ENCODE data around the gene GNS. TPM values are rescaled to one million over a fixed set of nuclear protein-coding genes. Genes with fewer than 3 reads are reported as not detected.

Gene GNS
- polyA plus RNA-seq, 10 donors = 59.9 to 82.5 (median 77.0) TPM

DNA sequence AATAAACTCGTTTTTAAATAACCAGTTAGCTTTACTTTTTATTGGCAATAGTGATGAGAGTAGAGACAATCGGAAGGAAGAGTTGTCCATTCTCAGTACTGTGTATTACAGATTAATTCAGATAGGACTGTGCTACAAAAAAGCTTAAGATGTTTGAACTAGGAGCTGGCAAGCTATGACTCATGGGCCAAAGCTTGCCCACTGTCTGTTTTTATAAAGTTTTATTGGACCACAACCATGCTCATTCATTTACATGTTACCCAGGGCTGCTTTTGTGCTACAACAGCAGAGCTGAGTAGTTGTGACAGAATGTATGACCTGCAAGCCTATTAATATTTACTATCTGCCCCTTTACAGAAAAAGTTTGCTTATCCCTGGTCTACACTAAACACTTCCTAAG is 19.4 kb downstream of the GNS start:
- DNase-seq = no peak

DNA sequence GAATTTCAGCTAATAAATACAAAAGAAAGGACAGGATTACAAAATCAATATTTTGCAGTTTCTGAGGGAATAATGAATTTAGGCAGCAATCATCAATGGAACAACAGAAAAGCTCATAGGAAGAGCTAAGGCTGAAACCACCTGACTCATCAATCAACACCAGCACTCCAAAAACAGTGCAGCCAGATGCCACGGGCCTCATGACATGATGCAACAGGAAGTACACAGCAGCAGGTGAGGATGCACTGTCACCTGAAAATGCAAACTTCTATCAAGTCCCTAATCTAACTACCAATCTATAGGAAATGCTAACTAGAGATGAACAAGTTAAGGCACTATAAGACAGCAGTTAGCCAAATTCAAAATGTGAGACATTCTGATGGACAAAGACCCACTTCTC is 21.7 kb downstream of the GNS start:
- no peak for DNase-seq

DNA sequence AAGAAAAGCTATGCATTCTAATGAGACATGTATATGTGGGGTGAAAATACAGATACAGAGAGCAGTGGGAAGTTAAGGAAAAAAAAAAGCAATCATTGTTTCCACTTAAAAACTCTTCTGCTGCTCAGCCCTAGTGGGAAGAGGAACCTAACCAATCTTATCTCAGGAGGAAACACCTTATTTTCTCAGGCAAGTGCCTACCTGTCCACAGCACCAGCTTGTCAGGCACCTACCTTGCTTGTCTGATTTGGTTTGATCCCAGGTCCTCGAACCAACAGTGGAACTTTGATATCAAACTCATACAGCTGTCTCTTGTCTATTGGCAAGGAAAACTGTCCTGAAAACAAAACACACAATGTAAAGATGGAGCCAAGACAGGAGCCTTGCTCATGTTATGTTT is 22.4 kb downstream of the GNS start:
- DNase-seq = no peak

DNA sequence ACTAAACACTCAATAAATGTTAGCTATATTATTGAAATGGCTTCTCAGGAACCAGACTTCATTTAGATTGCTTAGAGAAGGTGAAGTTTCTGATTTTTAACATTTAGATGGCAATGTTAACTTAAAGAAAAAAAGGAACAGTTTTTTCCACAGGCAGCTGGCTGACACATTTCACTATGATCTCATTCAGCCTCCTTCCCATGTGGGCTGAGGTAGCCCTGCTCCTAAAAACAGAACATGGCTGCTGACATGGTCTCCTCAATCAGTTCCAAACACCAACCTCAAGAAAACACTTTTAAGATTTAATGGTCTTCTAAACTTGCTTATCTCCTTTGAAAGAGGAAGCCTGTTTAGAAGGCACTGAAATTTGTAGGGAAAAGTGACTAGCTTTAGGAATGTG is 23.8 kb downstream of the GNS start:
- peak in 1 of 3 donors; percentile 14 for DNase-seq

DNA sequence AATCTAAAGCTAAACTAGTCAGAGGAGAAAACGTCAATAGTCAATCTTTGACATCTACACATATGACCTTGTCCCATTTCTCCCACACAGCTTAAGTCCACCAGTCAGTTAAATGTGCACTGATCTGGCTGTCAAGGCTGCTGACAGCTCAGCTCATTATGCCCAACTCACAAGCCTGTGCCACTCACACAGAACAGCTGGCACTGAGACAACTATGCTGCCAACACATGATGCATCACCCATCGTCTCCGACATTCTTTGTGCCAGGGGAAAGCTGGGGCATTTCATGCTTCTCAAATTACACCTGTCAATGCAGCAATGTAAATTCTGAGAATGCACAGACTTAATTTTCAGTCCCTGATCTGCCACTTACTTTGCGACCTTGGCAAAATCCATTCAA is 25.3 kb downstream of the GNS start:
- peak; percentile 25 to 57 (median 30) for DNase-seq

DNA sequence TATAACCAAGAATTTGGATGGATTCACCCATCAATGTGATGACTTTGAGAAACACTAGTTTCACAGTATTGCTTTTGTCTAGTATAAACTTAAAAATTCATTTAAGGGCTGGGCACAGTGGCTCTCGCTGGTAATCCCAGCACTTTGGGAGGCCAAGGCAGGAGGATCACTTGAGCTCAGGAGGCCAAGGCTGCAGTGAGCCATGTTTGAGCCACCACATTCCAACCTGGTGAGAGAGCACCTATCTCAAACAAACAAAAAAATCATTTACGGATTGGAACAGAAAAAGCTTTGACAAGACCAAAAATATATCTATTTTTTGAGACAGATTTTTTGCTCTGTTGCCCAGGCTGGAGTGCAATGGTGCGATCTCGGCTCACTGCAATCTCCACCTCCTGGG is 27.5 kb downstream of the GNS start:
- no peak for DNase-seq

DNA sequence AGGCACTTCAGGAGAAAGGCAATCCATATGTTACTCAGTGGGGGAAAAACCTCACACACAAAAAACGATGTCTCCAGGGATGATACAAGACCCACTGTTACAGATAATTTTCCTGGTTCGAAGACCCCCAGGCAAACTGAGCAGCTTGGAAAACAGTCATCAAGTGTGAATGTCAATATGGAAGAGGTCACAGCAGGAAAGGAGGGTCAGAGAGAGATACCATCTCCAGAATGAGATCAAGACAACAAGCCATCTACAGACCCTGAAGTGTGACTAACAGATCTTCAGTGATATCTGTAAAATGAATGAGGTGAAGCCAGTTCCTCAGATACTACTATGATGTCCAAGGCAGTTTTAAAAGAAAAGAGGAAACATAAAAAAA is 28.6 kb downstream of the GNS start:
- DNase-seq = no peak

DNA sequence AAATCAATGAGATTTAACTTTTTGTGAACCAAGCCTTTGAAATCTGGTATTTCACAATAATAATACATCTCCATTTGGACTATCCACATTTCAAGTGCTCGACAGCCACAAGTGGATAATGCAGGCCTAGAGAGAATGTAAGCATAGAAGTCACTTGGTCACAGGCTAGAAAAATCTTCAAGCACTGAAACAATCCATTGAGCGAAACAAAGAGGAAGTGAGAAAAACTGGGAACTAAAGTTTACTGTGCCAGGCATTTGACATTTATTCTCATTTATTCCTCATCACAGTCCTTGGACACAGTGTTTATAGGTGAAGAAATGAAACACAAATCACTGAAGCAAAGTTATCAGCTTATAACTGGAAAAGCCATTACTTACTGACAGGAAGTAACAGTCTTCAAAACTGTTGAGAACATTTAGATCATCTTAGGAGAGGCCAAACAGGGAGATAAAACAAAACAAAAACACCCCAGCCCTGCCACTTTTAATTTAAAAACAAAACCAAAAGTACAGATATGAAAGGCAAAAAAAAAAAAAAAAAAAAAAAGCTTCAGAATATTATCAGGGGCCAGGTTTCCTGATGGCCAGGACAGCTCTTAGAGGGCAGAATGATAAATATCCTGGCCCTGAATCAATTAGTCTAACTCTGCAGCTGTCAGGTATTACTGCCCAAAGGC is 29.2 kb downstream of the GNS start:
- DNase-seq = no peak

DNA sequence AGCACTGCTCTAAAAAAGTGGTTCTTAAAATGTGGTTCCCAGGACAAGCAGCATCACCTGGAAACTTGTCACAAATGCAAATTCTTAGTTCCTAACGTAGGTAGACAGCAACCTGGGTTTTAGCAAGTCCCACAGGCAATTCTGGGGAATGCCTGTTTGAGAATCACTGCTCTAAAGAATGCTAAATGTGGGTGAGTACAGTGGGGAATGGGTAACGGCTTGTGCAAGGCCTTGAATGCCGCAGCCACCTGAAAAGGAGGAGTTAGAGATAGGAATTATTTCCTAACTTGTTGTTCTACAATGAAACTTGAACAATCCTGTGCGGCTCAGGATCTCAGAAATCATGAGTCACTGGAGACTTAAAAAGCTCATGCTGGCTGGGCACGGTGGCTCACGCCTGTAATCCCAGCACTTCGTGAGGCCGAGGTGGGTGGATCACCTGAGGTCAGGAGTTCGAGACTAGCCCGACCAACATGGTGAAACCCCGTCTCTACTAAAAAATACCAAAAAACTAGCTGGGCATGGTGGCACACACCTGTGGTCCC is 34.9 kb downstream of the GNS start:
- DNase-seq = no peak

DNA sequence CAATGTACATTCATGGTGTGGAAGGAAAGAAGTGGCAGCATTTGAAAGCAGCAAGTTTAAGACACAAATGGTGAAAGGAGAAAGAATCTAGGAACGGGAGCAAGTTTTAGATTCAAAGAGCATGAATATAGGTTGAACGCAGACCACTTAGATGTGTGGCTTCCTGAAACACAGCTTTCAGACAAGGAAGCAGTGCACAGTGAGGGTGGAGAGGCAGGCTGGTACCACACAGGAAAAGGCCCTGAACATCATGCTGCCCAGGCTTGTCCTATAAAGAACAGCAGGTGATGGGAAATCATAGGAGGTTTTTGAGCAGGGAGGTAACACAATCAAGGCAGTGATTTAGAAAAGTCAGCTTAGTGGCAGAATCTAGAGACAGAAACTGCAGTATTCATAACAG is 35.6 kb downstream of the GNS start:
- DNase-seq = no peak

DNA sequence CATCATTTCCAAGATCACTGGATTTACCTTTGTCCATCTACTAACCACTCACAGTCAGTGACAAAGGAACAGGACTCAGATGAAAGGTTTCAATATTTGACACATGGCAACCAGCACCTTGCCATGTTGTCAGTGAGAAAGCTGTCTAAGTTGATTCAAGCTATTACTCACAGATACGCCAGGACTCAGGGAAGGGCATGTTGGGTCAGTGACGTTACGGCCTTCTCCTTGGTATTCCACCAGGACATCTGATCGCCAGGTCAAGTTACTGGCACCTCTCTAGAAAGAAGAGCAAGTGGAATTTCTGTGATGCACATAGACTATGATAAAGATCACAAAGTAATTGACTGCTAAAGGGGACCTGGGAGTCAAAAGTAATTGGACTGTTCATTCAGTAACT is 36.4 kb downstream of the GNS start:
- no peak for DNase-seq

DNA sequence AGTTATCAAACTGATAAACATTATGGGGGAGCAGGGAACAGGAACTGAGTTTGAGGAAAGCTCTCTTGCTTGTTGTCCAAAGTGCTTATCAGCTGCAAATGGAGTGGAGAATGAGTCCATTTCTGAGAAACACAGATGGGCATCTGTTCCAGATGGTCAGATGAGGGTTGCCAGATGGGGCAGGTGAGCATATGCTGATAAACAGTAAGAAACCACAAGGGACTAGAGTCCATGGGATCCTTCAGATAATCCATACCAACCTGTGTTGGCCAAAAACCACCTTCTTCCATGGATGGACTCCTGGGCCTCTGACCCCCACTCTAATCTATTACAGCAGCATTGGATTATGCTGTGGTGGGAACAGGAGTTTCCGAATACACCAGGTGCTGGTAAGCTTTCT is 38.3 kb downstream of the GNS start:
- no peak for DNase-seq

DNA sequence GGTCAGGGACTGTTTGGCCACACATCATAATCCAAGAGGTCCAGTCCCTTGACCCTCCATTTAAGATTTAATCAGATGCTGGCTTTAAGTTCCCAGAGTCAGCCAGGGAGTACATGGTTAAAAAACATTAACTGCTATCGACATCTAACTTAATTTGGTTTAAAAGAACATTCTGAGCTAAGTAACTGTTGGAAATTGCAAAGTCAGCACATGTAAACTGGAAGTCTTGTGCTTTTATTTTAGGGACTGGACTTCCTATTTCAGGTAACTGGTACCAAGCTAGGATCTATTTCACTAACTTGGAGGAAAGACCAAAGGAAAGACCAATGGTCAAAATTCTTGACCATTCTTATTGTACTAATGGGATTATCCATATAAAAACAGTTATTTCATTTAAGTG is 40.6 kb downstream of the GNS start:
- DNase-seq = no peak

DNA sequence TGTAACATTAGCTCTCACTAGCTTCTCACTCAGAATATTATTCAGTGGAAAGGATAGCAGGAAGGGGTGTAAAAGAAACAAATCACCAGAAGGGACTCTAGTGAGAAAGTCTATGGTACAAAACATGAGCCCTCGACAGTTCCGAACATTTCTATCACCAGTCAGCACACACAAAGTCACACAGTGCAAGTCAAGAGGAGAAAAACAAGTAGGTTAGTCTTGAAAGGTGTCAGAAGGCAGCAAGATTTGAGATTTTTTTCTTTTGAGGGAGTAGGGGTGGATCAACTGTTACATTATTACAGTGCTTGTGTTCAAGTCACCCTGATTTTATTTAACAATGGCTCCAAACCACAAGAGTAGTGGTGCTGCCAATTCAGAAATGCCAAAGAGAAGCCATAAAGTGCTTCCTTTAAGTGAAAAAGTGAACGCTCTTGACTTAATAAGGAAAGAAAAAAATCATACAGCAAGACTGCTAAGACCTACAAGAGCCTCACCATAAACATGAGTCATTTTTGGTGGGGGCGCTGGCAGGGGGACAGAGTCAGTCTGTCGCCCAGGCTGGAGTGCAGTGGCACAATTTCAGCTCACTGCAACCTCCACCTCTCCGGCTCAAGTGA is 42.3 kb downstream of the GNS start:
- DNase-seq = no peak

DNA sequence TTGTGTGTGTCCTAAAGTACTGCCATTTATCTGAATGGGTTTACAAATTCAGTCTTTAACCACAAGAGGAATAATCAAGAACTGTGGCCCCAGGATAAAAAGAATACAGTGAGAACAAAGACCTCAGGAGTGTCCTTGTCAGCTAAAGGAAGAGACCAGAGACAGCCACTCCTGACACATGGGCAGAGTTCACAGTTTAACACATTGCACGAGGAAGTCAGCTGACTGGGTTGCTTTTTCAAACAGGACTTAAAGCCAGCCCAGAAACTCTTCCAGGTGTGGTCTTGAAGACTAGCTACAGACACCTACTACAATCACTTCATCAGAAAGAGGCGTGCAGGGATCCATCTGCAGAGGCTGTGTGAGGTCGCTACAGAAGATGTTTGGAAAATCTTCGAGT is 42.8 kb downstream of the GNS start:
- DNase-seq = no peak

DNA sequence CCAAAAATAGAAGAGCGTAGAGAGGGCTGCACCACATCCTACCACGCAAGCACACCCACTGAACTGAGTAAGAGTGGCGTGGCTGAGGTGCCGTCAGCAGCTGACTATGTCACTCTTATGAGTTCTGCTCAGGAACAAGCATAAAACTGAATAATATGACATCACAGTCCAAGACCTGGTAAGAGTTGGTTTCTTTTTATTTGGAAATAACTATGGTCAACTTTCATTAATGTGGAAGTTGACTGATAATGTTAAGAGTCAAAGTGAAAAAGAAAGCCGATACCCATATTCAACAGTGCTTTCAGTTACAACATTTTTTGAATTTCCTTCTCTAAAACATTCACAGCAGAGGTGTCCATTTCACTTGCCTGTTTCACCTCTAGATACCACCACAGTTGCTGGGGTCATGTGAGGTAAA is 44.6 kb downstream of the GNS start:
- DNase-seq = no peak

DNA sequence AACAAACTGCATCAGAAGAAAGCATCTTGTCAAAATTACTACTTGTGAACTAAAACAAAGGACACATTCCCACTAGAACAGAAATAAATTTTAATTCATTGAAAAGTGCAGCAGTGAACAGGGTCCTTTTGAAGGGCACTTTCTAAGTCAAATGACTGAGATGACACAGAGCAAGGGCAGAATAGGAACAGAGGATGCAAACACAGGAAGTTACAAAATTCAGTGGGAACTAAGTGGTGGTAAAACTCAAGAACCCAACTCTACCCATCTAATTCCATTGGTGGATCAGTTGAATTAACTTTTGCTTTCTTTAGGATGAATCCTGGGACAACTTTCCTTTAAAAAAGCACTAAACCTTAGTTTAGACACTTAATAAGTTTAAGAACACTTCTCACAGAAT is 45.8 kb downstream of the GNS start:
- no peak for DNase-seq

DNA sequence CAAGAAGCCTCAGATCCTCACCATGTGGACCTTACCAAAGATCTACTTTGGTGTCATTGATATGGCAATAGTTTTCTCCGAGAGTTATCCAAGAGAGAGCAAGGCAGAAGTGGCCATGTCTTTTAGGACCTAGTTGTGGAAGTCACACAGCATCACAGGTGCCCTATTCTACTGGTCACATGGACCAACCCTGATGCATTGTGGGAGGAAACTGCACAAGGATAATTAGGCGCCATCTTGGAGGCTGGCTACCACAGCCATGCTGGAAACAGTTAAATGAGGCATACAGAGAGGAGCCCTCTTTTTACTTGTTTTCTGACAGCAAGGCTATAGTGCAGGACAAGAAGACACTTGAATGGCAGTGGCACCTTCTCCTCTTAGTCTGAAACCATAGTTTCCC is 49.8 kb downstream of the GNS start:
- DNase-seq = no peak

DNA sequence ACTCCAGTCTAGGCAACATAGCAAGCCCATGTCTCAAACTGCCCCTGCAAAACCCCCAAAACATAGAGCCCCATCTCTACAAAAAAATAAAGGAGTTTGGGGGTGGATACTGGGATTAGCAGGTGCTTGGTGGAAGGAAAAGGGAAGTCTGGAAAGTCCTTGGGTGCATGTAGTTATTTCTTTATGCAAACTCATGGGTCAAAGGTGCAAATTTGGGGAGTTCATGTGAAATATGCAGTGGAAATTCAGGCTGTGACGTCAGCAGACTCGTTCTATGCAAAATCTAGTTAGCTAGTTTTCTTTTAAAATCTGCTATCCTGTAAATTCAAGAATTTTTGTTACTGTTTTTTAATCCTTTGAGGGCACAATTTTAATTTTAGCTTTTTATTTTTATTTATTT is 51.3 kb downstream of the GNS start:
- DNase-seq = no peak

DNA sequence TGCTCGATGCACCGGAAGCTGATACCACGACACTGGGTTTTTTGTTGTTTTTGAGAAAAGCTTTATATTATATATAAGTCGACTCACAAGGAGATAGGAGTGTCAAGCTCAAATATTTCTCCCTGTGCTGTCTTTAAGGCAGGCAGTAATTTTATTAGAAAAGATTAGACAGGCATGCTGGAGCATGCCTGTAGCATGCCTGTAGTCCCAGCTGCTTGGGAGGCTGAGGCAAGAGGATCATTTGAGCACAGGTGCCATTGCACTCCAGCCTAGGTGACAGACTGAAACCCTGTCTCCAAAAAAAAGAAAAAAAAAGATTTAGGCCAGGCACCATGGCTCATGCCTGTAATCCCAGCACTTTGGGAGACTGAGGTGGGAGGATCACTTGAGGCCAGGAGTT is 51.8 kb downstream of the GNS start:
- no peak for DNase-seq

DNA sequence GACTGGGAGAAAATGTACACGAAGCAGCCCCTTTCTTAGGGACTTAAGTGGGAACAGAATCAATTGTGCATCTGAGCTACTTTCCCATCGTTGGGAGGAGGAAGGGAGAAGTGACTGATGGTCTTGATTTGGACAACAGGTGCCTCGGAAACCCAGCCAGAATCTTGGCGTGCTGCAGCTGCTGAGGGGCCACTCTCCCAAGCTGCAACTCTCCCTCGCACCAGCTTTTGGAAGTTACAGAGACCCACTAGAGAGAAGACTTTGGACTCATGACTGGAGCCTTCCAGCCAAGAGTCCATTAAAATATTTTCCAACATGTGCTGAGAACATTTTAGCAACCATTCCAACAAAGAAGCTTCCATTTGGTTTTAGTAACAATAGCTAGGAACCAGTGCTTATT is 52.3 kb downstream of the GNS start:
- peak; percentile 86 to 95 (median 91) for DNase-seq

DNA sequence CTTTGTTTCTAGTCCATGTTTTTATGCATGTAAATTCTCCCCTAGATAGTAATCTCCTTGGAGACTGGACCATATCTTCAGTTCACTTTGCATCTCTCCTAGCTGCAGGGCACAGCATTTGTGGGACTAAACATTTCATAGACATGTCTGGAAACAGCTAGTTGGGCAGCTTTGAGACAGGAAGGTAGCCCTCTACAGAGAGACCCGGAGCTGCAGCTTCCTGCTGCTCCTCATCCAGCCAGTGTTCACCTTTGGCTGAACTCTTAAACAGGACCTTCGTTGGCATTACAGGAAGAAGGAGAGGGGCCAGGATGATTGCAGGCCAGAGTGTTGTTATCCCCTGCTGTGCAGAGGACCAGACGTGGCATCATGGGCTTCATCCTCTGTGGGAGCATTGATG is 52.9 kb downstream of the GNS start:
- DNase-seq = peak in 1 of 3 donors; percentile 28

DNA sequence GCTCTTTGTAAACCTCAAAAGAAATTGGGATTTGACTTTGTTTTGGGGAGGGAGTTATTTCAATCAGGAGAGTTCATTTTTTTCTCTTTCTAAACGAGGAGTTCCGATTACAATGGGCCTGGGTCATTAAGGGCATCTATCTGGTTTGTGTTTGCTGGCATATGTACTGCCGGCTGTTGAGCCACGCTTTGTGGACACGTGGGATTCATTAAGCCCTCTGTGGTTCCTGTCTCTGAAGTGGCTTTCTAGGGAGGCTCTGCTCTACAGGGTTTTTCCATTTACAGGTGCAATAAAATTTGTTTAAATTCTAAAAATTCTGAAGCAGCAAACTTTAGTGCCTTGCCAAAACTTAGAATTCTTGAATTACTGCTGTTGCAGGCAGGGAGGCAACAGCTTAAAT is 57.9 kb downstream of the GNS start:
- DNase-seq = no peak

DNA sequence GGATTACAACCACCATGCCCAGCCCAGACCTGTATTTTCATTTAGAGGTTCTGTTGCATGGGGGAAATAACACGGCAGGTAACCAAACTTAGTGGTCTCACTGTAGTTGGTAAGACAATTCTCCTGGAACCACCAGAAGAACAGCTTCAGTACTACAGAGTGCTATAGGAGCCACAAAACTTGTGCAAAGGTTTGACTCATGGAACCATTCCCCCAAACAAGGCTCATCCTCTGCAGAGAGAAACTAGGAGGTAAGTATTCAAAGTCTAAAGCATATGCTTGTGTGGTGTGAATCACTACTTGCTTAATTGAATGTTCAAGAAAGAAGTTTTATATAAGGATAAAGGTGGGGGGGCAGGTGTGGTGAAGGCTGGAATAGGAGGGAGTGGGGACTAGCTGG is 58.7 kb downstream of the GNS start:
- no peak for DNase-seq
